Central memory CD8-positive, alpha-beta T cell (primary cell): ENCODE measurements around the gene SIAH2.

ENCODE experiments used
- ATAC-seq: fragments of 150-1000 bp; cut with Tn5 transposase; replicated peaks from 2 replicates; pipeline ENCODE4 v1.10.0; 2022; ENCODE audit warnings: mild to moderate bottlenecking, moderate FRiP score, moderate number of reproducible peaks; ENCODE audit not compliant: poor library complexity, severe bottlenecking; ENCODE audit errors: extremely low read depth
- DNase-seq, 2 donors: peaks; one replicate each; pipeline ENCODE4 v3.0.0; 2021; ENCODE audit warnings: low spot score in 2 of 2
- H3K27ac Mint-ChIP-seq: one replicate; pipeline ENCODE4 v1.8.0; 2022; ENCODE audit warnings: low read depth, mild to moderate bottlenecking, moderate library complexity, mixed read lengths
- H3K27me3 Mint-ChIP-seq: one replicate; pipeline ENCODE4 v1.8.0; 2022; ENCODE audit warnings: mixed read lengths
- H3K36me3 Mint-ChIP-seq: one replicate; pipeline ENCODE4 v1.8.0; 2022; ENCODE audit warnings: mild to moderate bottlenecking, moderate library complexity, mixed read lengths; ENCODE audit not compliant: insufficient read depth
- H3K4me1 Mint-ChIP-seq: one replicate; pipeline ENCODE4 v1.8.0; 2022; ENCODE audit warnings: mixed read lengths
- H3K4me3 Mint-ChIP-seq: one replicate; pipeline ENCODE4 v1.8.0; 2022; ENCODE audit warnings: mild to moderate bottlenecking, moderate library complexity, mixed read lengths
- H3K9me3 Mint-ChIP-seq: one replicate; pipeline ENCODE4 v1.8.0; 2022; ENCODE audit warnings: mixed read lengths

SIAH2 gene

DNA sequence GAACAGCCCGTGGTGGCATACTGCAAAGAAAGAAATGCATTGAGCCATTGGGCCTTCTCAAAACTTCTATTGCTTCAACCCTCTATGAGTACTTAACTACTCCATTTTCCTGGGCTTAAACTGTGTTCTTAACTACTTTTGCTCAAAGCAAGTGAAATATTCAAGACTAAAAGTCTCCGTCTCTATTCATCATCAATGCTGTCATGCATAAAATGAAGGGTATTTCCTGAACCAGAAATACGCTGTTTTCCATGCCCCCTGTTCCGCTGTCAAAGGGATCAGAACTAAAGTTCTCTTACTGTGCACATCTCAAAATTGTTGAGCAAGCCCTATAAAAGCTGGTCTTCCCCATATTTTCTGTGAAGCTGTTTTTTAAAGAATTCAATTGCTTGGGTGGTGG is 20.3 kb downstream of the SIAH2 start:
- Mint-ChIP-seq H3K36me3 (peaks cover 17% of the 10 kb centered on the region), H3K27ac (no peak overlapping the region), H3K27me3 (no peaks in the 10 kb centered on the region), H3K9me3 (no peaks in the 10 kb centered on the region), H3K4me1 (peaks cover 76% of the 10 kb centered on the region), H3K4me3 (no peak overlapping the region)
- DNase-seq (no peak), ATAC-seq (no peak)

DNA sequence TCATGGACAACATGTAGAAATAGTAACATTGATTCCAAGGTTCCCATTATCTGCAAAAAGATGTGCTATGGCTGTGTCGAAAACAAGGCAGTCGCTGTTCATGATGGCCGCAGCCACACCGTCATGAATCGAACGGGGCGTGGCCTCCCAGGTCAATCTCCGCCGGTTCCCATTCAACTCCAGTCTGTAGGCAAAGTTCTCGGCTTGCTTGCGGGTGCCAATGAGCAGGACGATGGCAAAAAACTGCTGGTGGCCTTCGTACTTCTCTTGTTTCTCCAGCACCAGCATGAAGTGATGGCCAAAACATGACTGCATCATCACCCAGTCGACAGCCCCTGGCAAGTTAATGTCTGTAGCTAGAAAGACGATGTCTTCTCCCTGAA is 20.8 kb downstream of the SIAH2 start:
- Mint-ChIP-seq H3K9me3 (no peaks in the 10 kb centered on the region), H3K4me3 (no peak overlapping the region), H3K27me3 (no peaks in the 10 kb centered on the region), H3K36me3 (peaks cover 15% of the 10 kb centered on the region), H3K27ac (no peak overlapping the region), H3K4me1 (peaks cover 71% of the 10 kb centered on the region)
- no peak for DNase-seq
- no peak for ATAC-seq

- no peak overlapping the region for H3K4me3 Mint-ChIP-seq
- H3K36me3 Mint-ChIP-seq = peaks cover 15% of the 10 kb centered on the region
Measured at GRCh38 chr3:150741497-150742140, 21.4 kb downstream of the SIAH2 start.

GRCh38 chr3:150740733-150741496 is 22.1 kb downstream of the SIAH2 start:
- ATAC-seq = no peak
- Mint-ChIP-seq H3K27ac (no peak overlapping the region), H3K36me3 (peaks cover 17% of the 10 kb centered on the region), H3K4me1 (peaks cover 61% of the 10 kb centered on the region), H3K9me3 (no peaks in the 10 kb centered on the region), H3K27me3 (no peaks in the 10 kb centered on the region), H3K4me3 (no peak overlapping the region)
- DNase-seq = no peak

More at GRCh38 chr3:150741497-150742140, 21.4 kb downstream of the SIAH2 start:
- no peak overlapping the region for H3K27ac Mint-ChIP-seq
- H3K9me3 Mint-ChIP-seq = no peaks in the 10 kb centered on the region
- peaks cover 68% of the 10 kb centered on the region for H3K4me1 Mint-ChIP-seq
- no peak for ATAC-seq
- H3K27me3 Mint-ChIP-seq = no peaks in the 10 kb centered on the region
- no peak for DNase-seq

- H3K36me3 Mint-ChIP-seq = peaks cover 18% of the 10 kb centered on the region
- peak overlapping the region; percentile 69 for H3K27ac Mint-ChIP-seq
- peaks cover 53% of the 10 kb centered on the region for H3K4me1 Mint-ChIP-seq
- ATAC-seq (no peak), DNase-seq (no peak)
- H3K27me3 Mint-ChIP-seq = no peaks in the 10 kb centered on the region
- H3K9me3 Mint-ChIP-seq = no peaks in the 10 kb centered on the region
- no peak overlapping the region for H3K4me3 Mint-ChIP-seq
Measured at GRCh38 chr3:150739877-150740645, 22.9 kb downstream of the SIAH2 start.

GRCh38 chr3:150739200-150739863 is 23.6 kb downstream of the SIAH2 start:
- Mint-ChIP-seq H3K4me3 (no peak overlapping the region), H3K4me1 (peaks cover 46% of the 10 kb centered on the region), H3K27ac (peak overlapping the region; percentile 69), H3K36me3 (peaks cover 19% of the 10 kb centered on the region), H3K27me3 (no peaks in the 10 kb centered on the region), H3K9me3 (no peaks in the 10 kb centered on the region)
- ATAC-seq = no peak
- no peak for DNase-seq

DNA sequence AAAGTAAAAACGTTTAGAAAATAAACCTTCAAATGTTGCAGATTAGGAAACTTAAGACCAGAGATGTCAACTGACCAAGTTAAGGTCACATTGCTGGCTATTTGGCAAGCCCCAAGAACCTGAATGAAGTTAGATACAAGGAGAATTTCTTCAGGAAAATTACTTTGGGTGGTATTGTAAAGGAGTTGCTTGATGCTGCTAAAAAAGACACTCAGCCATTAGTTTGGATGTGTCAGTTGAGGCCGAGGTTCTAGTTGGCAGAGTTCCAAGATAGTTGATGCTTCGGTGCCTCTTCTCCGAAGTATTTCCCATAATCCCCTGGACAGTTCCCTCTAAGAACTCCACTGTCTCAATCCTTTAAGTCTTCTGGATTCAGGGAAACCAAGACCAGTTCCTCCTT is 24.3 kb downstream of the SIAH2 start:
- peaks cover 41% of the 10 kb centered on the region for H3K4me1 Mint-ChIP-seq
- H3K27ac Mint-ChIP-seq = no peak overlapping the region
- H3K4me3 Mint-ChIP-seq = no peak overlapping the region
- H3K36me3 Mint-ChIP-seq = peaks cover 19% of the 10 kb centered on the region
- no peak for DNase-seq
- H3K9me3 Mint-ChIP-seq = no peaks in the 10 kb centered on the region
- no peaks in the 10 kb centered on the region for H3K27me3 Mint-ChIP-seq
- no peak for ATAC-seq

GRCh38 chr3:150737874-150738679 is 24.9 kb downstream of the SIAH2 start:
- Mint-ChIP-seq H3K4me3 (no peak overlapping the region), H3K4me1 (peaks cover 35% of the 10 kb centered on the region), H3K27ac (no peak overlapping the region), H3K9me3 (no peaks in the 10 kb centered on the region), H3K27me3 (no peaks in the 10 kb centered on the region), H3K36me3 (peaks cover 19% of the 10 kb centered on the region)
- DNase-seq (no peak), ATAC-seq (no peak)

- Mint-ChIP-seq H3K36me3 (peaks cover 15% of the 10 kb centered on the region), H3K27ac (no peak overlapping the region), H3K4me3 (no peak overlapping the region), H3K9me3 (no peaks in the 10 kb centered on the region), H3K4me1 (peaks cover 26% of the 10 kb centered on the region), H3K27me3 (no peaks in the 10 kb centered on the region)
- ATAC-seq = no peak
- DNase-seq = no peak
Measured at GRCh38 chr3:150736903-150737832, 25.8 kb downstream of the SIAH2 start.

DNA sequence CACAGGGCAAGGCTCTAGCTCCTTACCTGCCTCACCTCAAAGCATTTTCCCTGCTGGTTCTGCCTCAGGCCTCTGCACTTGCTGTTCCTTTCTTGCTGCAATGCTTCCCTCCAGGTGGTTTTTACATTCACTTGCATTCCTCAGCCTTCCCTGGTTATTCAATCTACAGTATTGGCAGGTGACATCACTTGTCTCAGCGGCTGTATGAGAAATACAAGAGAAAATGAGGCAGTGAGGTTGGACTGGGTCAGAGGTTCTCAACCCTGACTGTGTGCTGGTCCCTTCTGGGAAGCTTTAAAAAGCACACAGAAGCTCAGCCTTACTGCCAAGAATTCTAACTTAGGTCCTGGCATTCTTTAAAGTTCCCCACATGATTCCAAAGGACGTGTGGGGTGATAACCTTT is 26.7 kb downstream of the SIAH2 start:
- peaks cover 20% of the 10 kb centered on the region for H3K4me1 Mint-ChIP-seq

DNA sequence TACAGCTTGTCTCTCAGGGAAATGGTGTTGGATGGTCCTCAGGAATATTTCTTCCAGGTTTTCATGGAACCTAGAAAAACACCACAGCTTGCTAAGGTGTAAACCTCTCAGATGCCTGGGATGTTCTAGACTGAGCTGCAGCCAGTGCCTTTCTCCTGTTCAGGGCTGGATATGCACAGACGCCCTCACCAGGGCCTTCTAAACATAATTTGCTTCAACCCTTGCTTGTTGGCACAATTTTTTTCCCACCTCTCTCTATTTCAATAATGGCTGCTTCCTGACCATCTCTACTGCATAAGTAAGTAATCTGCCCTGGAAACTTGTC is 28.2 kb downstream of the SIAH2 start:
- no peaks in the 10 kb centered on the region for H3K9me3 Mint-ChIP-seq
- no peak overlapping the region for H3K27ac Mint-ChIP-seq
- no peak overlapping the region for H3K4me3 Mint-ChIP-seq
- H3K4me1 Mint-ChIP-seq = peaks cover 5% of the 10 kb centered on the region
- H3K36me3 Mint-ChIP-seq = peaks cover 7% of the 10 kb centered on the region
- H3K27me3 Mint-ChIP-seq = no peaks in the 10 kb centered on the region
- no peak for DNase-seq
- ATAC-seq = no peak

More for the DNA sequence above, 26.7 kb downstream of the SIAH2 start:
- Mint-ChIP-seq H3K36me3 (peaks cover 12% of the 10 kb centered on the region), H3K9me3 (no peaks in the 10 kb centered on the region), H3K27ac (no peak overlapping the region), H3K4me3 (no peak overlapping the region), H3K27me3 (no peaks in the 10 kb centered on the region)
- DNase-seq = no peak
- no peak for ATAC-seq
